Endometrial microvascular endothelial cells (primary cell): ENCODE data around the gene C10orf53. TPM values are rescaled to one million over a fixed set of nuclear protein-coding genes. Genes with fewer than 3 reads are reported as not detected.
"Not testable (repeated sequence)": the region's sequence is repeated elsewhere in the genome, so short reads cannot be mapped to it uniquely, and the experiment has no call there.

Source experiments
- in situ Hi-C: cut with HindIII; loops from 2 replicates; pipeline ENCODE4 v1.10.0; 2017; ENCODE audit warnings: low sequenced_read_pairs, low pct_unique_long_range_greater_than_20kb; ENCODE audit errors: inconsistent ontology term
- total RNA-seq: library from RNA; depleted of rRNA; stranded (reverse); fragments of >200 nt; gene quantifications from one replicate; pipeline ENCODE4 v1.2.3, GENCODE V29; 2015; ENCODE audit errors: inconsistent ontology term

C10orf53 gene
- total RNA-seq, 1 donor from 2014 or later = not detected

DNA sequence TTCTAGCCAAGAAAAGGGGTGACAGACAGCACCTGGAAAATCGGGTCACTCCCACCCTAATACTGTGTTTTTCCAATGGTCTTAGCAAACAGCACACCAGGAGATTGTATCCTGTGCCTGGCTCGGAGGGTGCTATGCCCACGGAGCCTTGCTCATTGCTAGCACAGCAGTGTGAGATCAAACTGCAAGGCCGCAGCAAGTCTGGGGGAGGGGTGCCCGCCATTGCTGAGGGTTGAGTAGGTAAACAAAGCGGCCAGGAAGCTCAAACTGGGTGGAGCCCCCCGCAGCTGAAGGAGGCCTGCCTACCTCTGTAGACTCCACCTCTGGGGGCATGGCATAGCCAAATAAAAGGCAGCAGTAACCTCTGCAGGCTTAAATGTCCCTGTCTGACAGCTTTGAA is 35.7 kb downstream of the C10orf53 start:
- in situ Hi-C loops = not testable (repeated sequence)

DNA sequence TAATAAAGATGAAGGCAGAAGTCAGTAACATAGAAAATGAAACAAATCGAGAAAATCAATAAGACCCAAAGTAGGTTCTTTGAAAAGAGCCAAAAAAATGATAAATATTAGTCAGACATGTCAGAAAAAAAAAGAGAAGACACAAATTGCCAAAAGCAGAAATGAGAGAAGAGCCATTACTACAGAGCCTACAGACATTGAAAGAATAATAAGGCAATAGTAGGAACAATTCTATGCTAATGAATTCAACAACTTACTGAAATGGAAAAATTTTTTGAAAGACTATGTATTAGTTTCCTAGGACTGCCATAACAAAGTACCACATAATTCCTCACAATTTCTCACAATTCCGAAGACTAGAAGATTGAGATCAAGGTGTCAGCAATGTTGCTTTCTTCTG is 47.1 kb downstream of the C10orf53 start:
- in situ Hi-C loops = no loop called here

DNA sequence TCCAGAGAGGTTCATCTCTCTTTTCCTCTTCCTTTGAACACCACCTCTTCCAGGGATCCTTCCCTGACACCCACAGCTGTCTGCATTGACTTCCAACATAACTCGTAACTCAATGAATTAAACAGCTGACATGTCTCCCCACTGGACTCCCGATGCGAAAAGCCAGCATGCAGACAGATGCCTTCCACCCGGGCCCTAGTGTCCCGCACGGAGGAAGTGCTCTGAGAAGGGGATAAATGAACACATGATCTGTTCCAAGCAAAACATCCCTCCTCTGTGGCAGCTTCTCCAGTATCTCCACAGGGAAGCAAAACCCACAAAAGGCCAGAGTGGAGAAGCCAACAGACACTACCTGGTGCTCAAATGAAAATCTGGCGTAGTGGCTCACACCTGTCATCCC is 54.4 kb downstream of the C10orf53 start:
- in situ Hi-C loops = no loop called here

DNA sequence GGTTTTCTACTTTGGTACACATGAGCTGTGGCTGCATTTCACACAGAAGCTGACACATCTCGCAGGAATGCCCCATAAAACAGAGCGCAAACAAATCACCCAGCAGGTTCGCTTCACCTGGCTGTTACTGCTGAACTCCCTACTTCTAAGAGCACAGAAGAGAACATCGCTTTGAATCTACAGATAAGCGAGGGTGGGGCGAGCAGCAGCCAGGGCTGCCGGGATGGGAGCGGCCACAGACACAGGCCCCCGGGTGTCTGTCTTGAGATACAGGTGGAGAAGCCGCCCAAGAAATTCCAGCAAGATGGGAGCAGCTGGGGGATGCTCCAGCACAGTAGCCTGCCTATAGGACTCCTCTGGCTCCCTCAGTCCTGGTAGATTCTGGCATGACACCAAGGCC is 55.2 kb downstream of the C10orf53 start:
- in situ Hi-C loops = no loop called here

DNA sequence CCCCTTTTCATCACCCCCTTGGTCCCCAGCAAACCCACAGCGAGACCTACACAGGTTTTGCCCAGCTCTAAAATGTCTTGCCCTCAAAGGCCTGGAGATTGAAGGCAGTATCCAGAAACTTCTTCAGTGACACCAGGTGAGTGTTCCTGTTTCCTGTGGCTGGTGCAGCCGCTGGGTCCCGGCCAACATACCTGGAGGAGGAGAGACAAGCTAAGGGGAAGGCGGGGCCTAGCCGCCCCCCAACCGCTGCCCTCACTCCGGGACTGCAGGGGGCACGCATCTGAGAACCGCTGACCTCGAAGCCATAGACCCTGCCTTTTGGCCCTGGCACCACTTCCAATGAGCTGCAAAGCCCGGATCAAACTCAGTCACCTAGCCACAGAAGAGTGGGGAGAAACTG is 55.7 kb downstream of the C10orf53 start:
- in situ Hi-C loops = no loop called here

DNA sequence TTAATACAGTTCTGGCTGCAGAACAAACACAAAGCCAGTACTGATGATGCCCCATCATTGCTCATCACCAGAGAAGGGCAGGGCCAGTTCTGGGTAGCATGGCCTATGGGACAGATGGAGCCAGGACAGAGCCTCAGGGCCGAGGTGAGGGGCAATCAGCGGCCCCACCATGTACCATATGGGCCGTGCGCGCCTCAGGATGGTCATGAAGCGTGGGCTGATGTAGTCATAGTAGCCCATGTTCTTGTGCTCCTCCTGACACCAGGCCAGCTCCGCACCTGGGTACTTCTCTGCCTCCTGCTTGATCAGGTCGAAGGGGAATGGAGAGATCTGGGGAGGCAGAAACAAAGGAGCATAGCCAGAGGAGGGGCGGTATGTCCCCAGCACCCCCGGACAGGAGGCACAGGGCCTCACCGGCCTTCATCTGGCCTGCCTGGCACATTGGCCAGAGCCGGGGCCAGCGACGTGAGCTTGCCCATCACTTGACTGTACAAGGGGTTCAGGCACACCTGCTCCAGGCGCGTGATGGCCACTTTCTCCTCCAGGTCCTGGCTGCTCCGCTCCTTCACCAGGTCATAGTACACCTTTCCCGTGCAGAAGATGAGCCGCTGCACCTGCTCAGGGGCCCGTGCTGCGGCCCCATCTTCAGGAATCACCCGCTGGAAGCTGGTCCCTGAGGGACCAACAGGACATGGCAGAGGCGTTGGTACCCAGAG is 56.6 kb downstream of the C10orf53 start:
- in situ Hi-C loops = no loop called here

DNA sequence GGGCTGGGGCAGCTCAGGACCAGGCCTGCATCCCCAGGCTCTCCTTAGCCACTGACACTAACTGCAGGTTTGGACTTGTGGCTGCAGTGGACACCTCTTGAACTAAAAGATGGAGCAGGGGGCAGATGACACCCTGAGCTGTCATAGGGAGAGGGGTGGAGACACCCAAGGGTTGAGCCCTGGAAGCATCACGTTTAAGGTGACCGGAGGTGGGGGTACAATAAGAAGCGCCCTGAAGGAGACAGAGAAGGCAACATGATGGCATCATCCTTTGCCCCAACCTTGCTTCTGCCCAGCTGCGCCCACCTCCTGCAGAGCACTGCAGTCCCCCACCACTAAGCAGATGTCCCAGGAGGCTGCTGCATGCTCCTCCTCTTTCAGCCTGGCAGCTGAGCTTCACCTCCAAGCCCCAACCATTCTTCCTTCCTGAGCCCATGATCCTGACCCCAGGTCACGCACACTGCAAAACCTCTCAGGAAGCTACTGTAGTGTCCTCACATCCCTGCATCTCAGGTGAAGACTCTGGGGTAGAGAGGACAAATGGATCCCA is 57.2 kb downstream of the C10orf53 start:
- in situ Hi-C loops = no loop called here

DNA sequence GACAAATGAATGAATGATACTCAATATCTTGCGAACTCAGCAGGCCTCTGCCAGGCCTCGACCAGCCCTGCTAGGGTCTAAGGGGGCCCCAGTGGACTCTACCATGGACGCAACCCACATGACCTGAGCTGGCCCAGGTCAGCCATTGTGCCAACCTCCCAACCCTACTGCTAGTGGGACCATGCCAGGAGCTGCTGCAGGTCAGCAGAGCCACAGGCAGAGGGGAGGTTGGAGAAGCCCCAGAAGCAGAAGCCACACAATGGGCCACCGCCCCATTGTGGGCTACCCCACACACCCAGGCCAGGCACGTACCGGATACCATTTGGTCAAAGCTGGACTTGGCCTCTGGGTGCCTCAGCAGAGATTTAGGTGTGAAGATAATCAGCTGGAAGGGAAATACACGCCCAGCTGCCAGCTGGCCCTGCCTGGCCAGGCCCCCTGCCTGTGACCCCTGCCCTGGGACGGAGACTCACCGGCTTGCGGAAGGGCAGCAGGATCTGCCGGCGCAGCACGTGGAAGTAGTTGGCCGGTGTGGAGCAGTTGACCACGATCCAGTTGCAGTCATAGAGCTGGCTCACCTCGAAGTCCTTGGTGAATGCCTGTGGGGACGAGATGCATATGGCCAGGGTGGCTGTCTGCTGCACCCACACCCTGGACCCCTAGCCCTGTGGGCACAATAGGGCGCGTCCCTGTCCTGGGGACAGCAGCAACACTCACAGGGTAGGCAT is 58.2 kb downstream of the C10orf53 start:
- in situ Hi-C loops = no loop called here

DNA sequence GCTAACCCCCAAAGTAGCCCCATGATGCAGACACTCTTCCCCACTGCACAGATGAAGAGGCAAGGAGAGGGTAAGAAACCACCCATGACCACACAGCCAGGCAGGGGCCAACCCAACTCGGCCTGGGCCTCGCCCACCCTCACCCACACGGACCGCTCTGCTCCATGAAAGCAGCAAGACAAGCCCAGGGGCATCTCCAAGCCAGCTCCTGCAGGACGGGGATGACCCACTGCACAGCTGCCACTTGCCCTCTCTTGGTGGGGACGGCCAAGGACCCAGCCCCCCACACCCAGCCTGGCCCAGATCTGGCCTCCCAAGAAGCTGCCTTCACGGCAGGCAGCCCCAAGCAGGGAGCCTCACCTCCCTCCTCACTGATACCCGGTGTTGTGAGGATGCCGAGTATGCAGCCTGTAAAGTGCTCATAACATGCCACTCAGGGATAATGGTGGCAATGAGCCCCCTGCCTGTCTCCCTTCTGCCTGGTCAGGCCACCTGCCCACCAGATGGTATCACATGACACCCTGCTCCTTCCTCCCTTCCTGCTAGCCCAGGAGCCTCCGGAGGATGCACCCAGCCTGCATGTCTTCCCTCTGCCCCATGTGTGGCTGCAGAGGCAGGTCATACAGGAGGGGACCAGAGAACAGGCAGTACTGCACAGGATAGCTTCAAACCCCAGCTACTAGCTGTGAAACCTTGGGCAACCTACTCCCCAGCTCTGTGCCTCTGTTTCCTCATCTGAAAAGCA is 59.3 kb downstream of the C10orf53 start:
- in situ Hi-C loops = no loop called here

DNA sequence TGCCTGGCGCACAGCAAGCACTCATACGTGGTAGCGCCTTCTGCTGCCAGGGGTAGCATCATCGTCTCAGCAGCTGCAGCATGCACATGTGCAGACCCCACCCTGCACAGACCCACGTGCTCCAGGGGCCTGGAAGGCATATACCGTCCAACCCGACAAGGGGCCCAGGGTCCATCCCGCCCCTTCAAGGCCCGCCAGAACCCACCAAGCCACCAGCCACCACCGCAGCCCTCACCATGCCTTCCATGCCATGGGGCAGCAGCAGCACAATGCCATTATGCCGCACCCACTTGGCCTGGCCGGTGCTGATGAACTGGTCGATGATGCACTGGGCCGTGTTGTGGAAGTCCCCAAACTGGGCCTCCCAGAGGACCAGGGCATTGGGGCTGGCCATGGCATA is 60.0 kb downstream of the C10orf53 start:
- in situ Hi-C loops = no loop called here

DNA sequence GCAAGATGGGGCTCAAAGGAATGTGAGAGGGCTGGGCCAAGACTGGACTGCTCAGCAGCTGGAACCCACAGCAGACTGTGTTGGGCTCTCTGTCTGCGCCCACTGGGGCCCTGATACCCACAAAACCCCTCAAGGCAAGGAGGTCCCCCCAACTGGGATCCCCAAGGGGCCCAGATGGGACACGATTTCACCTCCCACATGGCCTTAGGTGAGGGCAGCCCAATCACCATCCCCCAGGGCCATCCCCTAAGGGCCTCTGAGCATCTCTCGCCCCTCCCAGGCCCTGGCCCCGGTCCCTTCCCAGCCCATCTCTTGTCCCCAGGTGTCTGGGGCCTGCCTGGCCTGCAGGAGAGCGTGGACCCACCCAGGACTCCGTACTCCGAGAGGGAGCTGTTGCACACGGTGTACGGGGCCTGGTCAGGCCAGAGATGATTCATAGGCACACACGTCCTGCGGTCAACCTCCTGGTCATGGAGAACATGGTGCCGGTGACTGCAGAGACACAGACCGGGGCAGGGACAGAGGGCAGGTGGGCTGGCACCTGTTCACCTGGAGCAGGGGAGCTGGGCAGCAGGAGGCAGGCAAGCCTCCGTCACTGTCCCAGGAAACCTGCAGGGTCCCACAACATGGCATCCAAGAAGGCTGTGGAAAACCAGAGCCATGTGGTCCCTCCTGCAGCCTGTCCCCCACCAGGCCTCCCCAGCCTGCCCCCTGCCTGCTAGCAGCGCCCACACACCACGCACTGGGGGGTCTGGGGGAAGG is 61.1 kb downstream of the C10orf53 start:
- in situ Hi-C loops = no loop called here

DNA sequence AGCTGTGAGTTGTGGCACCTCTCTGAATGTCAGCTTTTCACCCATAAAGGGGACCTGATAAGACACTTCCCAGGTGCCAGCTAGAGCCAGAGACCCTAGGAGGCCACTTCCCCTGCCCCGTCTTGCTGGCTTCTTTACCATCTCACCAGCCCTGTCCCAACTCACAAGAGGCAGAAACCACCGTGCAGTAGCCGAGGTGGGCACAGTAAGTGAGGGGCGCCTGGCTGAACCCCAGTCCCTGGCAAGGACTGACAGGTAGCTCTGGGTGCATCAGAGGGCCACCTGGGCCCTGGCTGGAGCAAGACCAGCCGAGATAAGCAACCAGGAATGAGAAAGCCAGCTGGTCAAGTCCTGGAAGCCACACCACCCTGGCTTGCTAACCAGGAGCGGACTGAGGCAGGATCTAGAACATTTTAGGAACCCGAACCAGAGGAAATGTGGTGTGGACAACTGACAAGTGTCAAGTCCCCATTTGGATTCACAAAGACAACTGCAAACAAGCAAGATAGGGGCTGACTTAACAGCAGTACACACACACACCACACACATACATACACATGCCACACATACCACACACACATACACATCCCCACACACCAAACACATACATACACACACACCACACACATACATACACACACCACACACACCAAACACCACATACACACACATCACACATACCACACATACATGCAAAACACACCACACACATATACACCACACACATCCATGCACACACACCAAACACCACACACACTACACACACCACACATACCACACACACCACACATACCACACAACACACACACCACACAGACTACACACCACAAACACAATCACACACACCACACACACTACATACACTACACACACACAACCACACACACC is 61.9 kb downstream of the C10orf53 start:
- in situ Hi-C loops = no loop called here

DNA sequence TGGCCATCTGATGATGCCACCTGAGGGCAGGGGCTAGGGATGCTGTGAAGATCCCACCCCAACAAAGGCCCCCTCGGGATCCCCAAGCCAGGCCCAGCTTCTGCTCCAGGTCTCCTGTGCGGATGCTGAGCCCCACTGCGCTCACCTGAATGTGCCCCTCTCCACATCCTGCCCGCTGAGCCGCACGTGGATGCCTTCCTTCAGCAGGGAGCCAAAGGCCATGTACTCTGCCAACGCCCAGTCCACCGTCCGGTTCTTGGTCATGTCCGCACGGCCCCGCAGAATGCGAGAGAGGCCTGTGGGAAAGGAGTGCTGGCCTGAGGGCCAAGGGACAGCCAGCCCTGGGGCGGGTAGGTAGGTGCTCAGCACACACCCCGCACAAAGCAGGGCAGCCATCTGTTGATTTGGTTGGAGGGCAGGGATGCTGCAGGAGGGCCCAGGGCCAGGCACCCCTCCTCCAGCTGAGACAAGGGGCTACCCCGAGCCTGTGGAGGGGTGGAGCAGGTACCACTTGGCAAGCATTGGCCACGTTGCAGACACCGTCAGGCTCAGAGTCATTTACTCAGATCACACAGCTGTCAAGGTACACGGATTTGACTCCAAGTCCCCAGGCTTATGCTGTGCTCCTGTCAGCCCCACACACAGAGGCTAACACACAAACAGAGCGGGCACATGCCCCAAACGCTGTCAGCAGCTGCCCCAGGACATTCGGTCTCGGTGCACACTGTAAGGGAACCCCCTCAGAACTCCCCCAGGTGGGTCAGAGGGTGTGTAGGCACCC is 63.4 kb downstream of the C10orf53 start:
- in situ Hi-C loops = no loop called here

DNA sequence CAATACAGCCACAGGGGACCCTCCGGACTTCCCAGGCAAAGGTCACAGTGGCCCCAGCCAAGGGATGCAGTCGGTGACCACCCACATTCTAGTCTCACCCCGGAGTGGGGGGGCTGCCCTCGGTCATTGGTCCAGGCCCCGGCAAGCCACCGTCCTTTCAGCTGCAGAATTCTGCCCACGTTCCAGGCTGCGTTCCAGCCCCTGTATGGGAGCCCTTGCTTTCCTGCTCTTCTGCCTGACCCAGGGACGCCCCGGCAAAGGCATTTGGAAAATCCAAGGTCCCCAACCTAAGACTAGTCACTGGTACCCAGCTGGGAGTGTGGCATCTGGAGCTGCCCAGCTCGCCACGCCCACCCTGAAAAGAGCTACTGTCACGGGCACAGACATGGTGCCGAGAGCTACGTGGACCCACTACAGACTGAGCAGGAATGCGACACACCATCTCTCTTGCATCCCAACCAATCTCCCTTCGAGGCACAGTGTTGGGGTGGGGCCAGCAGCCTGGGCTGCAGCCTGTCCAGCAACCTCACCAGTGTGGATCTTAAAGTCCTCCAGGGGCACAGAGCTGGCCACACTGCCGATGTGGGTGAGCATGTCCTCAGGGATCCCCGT is 64.1 kb downstream of the C10orf53 start:
- in situ Hi-C loops = no loop called here

DNA sequence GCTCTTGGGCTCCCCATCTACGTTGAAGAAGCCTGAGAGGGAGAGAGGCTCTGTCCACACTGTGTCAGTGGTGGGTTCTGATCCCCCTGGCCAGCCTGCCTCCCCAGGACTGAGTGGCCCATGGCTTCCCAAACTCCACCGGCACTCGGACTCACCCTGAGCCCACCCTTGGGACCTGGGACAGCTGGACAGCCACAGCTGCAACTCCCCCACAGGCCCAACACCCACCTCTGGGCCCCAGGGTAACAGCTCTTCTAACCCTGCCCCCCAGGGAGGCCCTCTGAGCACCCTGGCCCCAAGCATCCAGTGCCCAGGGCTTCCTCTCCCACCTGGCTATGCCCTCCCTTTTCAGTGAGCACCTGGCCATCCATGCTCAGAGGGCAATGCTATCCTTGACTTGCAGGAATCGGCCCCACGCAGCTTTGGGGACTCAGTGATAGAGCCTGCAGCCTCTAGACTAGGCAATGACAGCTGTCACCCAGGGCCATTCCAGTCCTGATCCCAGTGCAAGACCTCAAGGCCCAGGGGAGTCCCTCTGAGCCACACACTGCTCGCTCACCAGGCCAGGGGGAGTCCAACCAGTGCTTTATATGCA is 64.7 kb downstream of the C10orf53 start:
- in situ Hi-C loops = no loop called here

DNA sequence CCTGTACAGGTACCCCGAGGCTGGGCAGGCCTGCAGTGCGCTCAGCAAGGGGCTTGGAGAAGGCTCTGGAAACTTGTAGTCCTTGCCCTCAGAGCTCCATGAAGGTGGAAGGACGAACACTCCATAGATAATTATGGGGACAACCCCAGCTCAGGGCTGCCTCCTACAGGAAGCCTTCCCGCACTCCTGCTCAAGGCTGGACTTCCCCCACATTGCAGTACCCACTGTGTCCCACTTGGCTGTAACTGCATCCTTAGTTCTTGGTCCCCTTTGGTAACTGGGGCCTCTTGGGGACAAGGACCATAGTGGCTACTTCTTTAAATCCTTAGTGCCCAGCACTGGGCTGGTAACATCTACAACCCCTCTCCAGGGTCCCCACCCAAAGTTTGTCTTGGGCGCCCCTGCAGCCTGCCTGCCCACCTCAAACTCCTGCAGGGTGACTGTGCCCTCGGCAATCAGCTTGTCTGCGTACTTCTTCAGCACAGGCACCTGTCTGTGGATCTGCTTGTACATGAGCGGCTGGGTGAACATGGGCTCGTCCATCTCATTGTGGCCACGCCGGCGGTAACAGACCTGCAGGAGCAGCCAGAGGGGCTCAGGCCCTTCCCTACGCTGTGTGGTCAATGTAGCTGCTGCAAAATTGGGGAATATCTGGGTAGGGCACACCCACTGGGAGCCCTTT is 65.6 kb downstream of the C10orf53 start:
- in situ Hi-C loops = no loop called here
